C4-2B (cell line): ENCODE measurements around the gene THBS2.

Source experiments
- ZFX ChIP-seq: fragments of 450-650 bp; IDR thresholded peaks from 2 replicates; pipeline ENCODE4 v1.6.1; 2017
- TF ChIP-seq, protein P1 (sequence below): fragments of 450-650 bp; conservative IDR thresholded peaks from 2 replicates; pipeline ENCODE4 v1.5.1; 2017; ENCODE audit warnings: mild to moderate bottlenecking

DNA sequence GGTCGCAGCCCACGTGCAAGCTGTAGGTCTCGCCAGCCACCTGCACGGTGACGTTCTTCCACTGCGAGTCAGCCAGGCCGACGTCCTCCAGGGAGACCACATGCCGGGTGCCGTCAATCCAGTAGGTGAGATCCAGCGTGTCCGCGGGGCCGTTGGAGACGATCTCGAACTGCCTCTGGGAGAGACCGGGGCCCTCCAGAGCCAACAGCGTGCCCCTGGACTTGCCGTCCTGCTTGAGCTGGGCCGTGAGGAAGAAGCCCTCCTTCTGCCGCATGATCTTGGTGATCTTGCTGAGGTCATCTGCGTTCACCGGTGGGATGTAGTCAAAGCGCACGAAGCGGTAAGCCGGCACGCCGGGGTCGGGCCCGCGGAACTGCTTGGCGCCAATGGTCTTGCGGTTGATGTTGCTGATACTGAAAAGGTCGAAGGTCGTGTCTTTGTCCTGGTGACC lies 5.1 kb downstream of the THBS2 start:
- TF ChIP-seq, protein P1, sequence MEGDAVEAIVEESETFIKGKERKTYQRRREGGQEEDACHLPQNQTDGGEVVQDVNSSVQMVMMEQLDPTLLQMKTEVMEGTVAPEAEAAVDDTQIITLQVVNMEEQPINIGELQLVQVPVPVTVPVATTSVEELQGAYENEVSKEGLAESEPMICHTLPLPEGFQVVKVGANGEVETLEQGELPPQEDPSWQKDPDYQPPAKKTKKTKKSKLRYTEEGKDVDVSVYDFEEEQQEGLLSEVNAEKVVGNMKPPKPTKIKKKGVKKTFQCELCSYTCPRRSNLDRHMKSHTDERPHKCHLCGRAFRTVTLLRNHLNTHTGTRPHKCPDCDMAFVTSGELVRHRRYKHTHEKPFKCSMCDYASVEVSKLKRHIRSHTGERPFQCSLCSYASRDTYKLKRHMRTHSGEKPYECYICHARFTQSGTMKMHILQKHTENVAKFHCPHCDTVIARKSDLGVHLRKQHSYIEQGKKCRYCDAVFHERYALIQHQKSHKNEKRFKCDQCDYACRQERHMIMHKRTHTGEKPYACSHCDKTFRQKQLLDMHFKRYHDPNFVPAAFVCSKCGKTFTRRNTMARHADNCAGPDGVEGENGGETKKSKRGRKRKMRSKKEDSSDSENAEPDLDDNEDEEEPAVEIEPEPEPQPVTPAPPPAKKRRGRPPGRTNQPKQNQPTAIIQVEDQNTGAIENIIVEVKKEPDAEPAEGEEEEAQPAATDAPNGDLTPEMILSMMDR: no peak
- no peak for TF ChIP-seq ZFX
